K562 (cell line): ENCODE data around the gene SERPIND1. TPM values are rescaled to one million over a fixed set of nuclear protein-coding genes. Genes with fewer than 3 reads are reported as not detected.

Experiments
- ETS2 ChIP-seq: IDR thresholded peaks from 2 replicates; pipeline ENCODE4 v1.6.1; 2016; ENCODE audit warnings: borderline replicate concordance, missing genetic modification characterization, mild to moderate bottlenecking, moderate library complexity, missing compliant biosample characterization; ENCODE audit not compliant: poor library complexity, severe bottlenecking
- KAT7 ChIP-seq: sonication (generic); formaldehyde crosslinking; IDR thresholded peaks from 2 replicates; pipeline ENCODE4 v1.8.0; 2022; ENCODE audit warnings: missing genetic modification reagents, mild to moderate bottlenecking, borderline replicate concordance
- NFRKB ChIP-seq: fragments of 450-650 bp; IDR thresholded peaks from 2 replicates; pipeline ENCODE4 v1.6.1; 2016; ENCODE audit warnings: low read depth
- POLR2AphosphoS2 ChIP-seq: IDR thresholded peaks from 2 replicates; pipeline ENCODE4 v1.6.1; 2012; ENCODE audit warnings: low read length, improper control_type of control experiment
- RCOR1 ChIP-seq, 2 experiments: IDR thresholded peaks; 2 replicates each; pipeline ENCODE4 v1.6.1; 2012; ENCODE audit warnings: low read depth in 2 of 2, low read length in 2 of 2, borderline replicate concordance in 1 of 2, improper control_type of control experiment in 1 of 2
- ZNF41 ChIP-seq: fragments of 250-450 bp; sonication (Bioruptor Pico); conservative IDR thresholded peaks from 2 replicates; pipeline ENCODE4 v1.4.0; 2020; ENCODE audit warnings: mild to moderate bottlenecking
- ZNF583 ChIP-seq: fragments of 250-450 bp; sonication (Bioruptor Pico); IDR thresholded peaks from 2 replicates; pipeline ENCODE4 v1.4.0; 2020
- ZNF780A ChIP-seq: fragments of 250-450 bp; sonication (Bioruptor Pico); IDR thresholded peaks from 2 replicates; pipeline ENCODE4 v1.5.0; 2021; ENCODE audit warnings: mild to moderate bottlenecking
- polyA plus RNA-seq, 8 experiments: library from polyadenylated mRNA; depleted of rRNA in 4 of 8; stranded (reverse) in 5 of 8; unstranded in 3 of 8; fragments of >200 nt; fragmentation: Nextera tagmentation in 2 of 8; fragmentation: Illumina TruSeq in 1 of 8; extraction: Ambion mirVana in 2 of 8; extraction: Trizol in 1 of 8; gene quantifications; 2 replicates each; pipeline versions ENCODE4 v1.2.1 to v1.2.3, GENCODE V29; 2011 to 2014; ENCODE audit warnings: inconsistent platforms in 1 of 8, missing spikeins in 1 of 8
- total RNA-seq, 7 experiments: library from RNA; depleted of rRNA in 6 of 7; stranded (reverse); fragments of >200 nt in 6 of 7; fragmentation: Illumina TruSeq in 2 of 7; extraction: Trizol in 2 of 7; gene quantifications; 2 replicates each; pipeline versions ENCODE4 v1.2.1 to v1.2.3, GENCODE V29; 2011 to 2021; ENCODE audit warnings: low replicate concordance in 1 of 7
- TF ChIP-seq, protein P1 (sequence below): fragments of 250-450 bp; sonication (Bioruptor Pico); IDR thresholded peaks from 2 replicates; pipeline ENCODE4 v1.8.0; 2021; ENCODE audit warnings: borderline replicate concordance, mild to moderate bottlenecking, moderate library complexity; ENCODE audit not compliant: poor library complexity, severe bottlenecking
- TF ChIP-seq, protein P2 (sequence below): sonication (generic); formaldehyde crosslinking; IDR thresholded peaks from 2 replicates; pipeline ENCODE4 v1.9.0; 2022; ENCODE audit warnings: mild to moderate bottlenecking, missing genetic modification reagents
- TF ChIP-seq, protein P3 (sequence below), 2 experiments: fragments of 250-450 bp in 1 of 2; fragments of 450-650 bp in 1 of 2; sonication (Bioruptor Pico) in 1 of 2; IDR thresholded peaks; 2 replicates each; pipeline versions ENCODE4 v1.6.1 to v1.8.0; 2016 to 2021; ENCODE audit warnings: mild to moderate bottlenecking in 2 of 2, moderate library complexity in 2 of 2, missing compliant biosample characterization in 1 of 2, missing genetic modification characterization in 1 of 2

The SERPIND1 gene
- total and polyA plus RNA-seq, 9 of the 15 experiments (the other 6 are each of a cell fraction or from before 2014, with no cell fraction given) = 0.04 to 0.11 (median 0.09) TPM; not detected in 6

DNA sequence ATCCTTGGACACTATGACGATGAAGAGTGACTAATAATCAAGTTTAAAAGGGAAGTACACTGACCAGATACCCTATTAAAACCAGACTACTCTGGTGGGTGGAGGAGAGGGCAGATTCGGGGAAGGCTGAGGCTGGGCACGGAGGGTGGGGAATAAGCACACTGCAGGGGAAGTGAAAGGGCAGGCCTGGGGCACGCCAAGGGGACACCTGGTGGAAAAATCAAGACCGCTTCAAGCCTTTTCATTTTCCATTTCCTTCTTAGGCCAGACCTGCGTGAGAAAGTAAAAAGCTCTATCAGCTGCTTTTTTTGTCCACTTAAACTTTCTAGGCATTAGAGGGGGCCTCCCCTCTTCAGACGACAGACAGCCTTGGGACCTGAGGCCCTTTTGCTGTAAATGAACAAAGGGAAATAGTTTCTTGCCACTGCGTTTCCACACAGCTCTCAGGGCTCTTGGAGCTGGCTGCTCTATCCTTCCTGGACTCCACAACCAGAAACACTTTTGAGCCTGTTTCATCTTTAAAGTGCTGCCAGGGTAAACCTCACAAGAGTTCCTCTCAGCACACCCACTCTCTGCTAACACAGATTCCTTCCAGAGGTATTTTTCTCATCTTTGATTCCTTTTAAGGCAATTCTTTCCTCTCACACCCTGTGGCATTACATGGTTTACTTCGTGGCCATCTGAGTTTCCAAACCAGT, 25.0 kb upstream of the SERPIND1 start (continued):
- TF ChIP-seq NFRKB = no peak
- TF ChIP-seq, protein P1, sequence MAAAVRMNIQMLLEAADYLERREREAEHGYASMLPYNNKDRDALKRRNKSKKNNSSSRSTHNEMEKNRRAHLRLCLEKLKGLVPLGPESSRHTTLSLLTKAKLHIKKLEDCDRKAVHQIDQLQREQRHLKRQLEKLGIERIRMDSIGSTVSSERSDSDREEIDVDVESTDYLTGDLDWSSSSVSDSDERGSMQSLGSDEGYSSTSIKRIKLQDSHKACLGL (CRISPR knock-in tag) = no peak
- no peak for TF ChIP-seq POLR2AphosphoS2
- TF ChIP-seq, protein P2, sequence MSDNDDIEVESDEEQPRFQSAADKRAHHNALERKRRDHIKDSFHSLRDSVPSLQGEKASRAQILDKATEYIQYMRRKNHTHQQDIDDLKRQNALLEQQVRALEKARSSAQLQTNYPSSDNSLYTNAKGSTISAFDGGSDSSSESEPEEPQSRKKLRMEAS (CRISPR knock-in tag) = 0 out of 2 replicates have a peak, but pooled peaks have one; percentile 6
- TF ChIP-seq ZNF780A = no peak
- TF ChIP-seq, protein P3, sequence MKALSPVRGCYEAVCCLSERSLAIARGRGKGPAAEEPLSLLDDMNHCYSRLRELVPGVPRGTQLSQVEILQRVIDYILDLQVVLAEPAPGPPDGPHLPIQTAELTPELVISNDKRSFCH (CRISPR knock-in tag; IDR thresholded peaks at IDR 0.05) = no peak
- TF ChIP-seq, protein P3 (tag; IDR thresholded peaks at IDR 0.05) = no peak
- no peak for TF ChIP-seq ETS2 (tag)
- no peak for TF ChIP-seq ZNF583 (CRISPR knock-in tag)
- TF ChIP-seq ZNF41 = no peak
- no peak for TF ChIP-seq RCOR1 (IDR thresholded peaks at IDR 0.05; ENCODE audit: borderline replicate concordance in 1 of 2, low read depth in 2 of 2, low read length in 2 of 2)
- TF ChIP-seq KAT7 (CRISPR knock-in tag) = no peak
